C1 segment of cervical spinal cord (tissue), 14 donors: ENCODE measurements around the gene MEOX2.

Experiments
- DNase-seq, 14 donors: peaks; one replicate each; lab custom pipeline; 2025; lab: John Stamatoyannopoulos, UW

MEOX2 gene

DNA sequence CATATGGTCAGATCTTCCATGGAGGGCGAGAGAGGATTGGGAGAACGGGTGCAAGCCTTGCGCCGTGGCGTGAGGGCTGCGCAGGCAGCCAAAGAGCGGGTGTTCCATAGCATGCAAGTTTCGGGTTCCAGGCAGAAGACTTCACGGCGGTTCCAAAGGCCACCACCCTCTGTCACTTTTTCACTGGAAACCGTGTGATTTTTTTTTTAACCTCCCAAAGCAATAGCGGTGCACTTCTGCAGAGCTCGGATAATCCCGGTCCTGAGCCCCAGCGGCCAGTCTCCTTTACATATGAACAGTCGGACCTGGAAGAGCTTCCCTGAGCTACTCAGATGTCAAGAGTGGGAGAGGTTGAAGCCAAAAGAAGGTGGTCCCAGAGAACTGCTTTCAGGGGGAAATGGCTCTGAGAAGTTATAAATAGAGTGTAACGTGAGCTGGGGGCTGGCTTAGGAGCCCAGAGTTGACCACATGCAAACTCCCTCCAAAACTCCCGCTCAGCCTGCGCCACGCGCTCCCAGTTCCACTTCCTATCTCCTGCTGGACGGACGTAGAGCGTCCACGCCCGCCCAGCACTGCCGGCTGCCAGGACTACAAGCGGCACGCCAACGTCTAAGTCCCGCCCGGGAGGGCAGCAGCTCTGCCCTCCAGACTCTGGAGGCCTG is at the start of gene MEOX2:
Gene MEOX2 (minus strand): TSS at position 389 of the 662 bp plus-strand sequence. CDS start 281 bp downstream, at position 108.
- no peak for DNase-seq

DNA sequence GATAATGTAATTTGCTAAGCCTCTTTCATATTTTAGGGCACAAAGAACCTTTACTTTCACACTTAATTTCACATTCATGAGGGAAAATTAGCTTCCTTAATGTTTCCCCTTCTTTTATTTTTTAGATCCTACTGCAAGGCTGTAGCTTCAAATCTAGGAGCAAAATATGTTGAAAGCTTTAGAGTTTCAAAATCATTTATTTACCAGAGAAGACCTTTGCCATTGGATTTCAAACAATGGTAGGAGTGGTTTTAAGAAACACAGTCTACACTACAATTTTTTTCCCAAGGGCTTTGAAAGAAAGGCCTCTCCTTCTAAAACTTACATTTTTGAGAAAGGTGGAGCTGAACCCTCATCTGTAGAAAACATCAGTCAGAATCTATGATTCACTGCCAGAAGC is 43.3 kb upstream of the MEOX2 start:
- DNase-seq, result no peak

DNA sequence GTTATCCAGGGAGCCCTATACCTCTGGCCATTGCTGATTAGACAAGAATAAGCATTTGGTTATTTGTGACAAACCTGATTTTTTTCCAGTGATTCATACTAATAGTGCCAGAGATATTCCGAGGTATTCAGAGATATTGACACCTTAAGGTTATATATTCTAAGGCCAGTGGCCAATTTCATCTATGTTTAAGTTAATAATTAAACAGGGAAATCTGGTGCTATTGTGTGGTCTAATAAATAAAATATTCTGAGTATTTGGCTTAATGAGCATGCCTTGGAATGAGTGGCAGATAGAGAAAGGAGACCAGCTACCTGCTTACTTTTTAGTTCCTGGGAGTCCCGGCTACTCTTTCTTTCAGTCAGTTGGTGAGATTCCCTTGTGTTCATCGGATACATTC is 38.6 kb upstream of the MEOX2 start:
- DNase-seq, result no peak

- no peak for DNase-seq
These were observed 37.4 kb upstream of the MEOX2 start for GRCh38 chr7:15723841-15724240.

DNA sequence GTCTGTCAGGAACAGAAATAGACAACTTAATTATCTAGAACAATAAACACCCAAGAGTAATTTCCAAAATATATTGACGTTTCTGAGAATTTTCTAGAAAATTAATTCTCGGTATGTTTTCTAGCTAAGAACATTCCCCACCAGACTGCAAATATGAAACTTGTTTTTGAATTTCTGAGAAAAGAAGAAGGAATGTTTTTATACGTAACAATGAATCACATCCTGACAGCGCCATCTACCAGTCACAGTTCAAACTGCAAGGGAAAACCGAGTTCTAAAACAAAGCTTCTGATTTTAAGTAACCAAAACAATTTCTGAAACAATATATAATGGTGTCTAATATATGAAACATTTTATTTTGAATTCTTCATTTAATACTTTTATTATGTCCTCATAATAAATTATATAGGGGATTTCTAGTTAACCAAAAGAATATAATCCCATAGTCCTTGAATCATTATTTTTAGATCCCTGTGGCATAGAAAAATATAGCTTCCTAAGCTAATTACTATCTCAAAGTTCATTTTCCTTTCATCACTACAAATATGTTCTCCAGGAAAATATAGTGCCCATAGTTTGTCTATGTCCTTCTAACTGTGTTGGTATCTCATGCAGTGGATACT is 34.5 kb upstream of the MEOX2 start:
- no peak for DNase-seq

GRCh38 chr7:15719311-15719710 is 32.8 kb upstream of the MEOX2 start:
- no peak for DNase-seq

DNA sequence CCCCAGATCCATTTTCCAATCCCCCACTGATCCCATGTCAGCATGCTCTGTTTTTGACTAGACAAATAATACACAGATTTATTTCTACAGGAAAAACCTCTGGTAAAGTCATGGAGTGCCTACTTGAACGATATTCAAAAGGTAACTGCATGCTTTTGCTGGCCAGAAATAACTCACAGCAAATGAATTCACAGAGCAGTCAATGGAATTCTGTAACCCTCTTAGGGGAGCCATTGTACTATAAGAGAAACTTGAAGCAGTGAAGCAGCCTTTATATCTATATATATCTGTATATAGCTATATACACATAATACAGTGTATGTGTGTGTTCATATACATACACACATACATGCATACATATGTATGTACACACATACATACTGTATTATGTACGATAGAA is 29.0 kb upstream of the MEOX2 start:
- no peak for DNase-seq

DNA sequence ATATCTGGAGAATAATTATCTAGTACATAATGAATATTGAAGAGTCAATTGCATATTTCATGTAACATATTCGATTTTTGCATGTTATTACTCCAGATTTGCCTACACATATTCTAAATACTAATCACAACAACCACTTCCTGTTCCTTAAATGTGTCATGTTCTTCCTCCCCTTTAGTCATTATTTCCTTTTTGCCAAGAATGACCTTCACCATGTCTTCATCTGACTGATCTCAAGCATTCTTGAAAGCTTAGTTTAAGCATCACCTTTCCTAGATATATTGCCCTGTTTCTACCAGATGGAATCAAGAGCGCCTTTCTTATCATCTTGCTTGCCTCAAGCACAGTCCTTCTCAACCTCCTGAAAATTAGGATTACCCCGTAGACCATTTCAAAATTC is 23.5 kb upstream of the MEOX2 start:
- no peak for DNase-seq

DNA sequence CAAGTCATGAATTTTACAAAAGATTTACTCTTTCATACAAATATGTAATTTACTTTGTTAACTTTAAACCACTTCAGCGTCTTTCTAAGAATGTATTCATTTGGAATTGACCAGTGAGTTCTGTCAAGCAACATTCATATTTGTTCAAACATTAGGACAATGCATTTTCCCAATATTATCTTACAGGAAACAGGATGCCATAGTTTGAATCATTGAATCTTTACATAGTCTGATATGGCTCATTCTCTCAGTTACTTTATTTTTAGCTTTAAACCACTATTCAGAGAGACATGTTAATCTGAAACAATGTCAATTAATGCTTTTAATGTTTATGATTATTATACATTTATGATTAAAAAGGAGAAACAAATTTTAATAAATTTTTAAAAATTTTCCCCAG is 21.1 kb upstream of the MEOX2 start:
- DNase-seq, result no peak

DNA sequence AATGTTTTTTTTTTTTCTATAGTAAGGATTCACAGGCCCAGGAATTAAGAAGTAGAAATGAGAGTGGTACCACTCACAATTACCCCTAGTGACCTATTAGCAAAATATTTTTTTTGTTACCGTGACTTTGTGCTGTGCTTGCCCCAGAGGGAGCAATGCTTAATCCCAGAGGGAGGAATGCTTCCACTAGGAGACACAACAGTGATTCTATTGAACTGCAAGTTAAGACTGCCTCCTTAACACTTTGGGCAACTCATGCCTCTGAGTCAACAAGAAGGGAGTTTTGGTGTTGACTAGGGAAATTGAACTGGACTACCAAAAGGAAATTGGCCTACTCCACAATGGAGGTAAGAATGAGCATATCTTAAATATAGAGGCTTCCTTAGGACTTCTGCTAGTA is 17.2 kb upstream of the MEOX2 start:
- no peak for DNase-seq

- no peak for DNase-seq
These were observed 6.1 kb upstream of the MEOX2 start for GRCh38 chr7:15692501-15693020.

- no peak for DNase-seq
These were observed 2.4 kb upstream of the MEOX2 start for GRCh38 chr7:15688911-15689310.

DNA sequence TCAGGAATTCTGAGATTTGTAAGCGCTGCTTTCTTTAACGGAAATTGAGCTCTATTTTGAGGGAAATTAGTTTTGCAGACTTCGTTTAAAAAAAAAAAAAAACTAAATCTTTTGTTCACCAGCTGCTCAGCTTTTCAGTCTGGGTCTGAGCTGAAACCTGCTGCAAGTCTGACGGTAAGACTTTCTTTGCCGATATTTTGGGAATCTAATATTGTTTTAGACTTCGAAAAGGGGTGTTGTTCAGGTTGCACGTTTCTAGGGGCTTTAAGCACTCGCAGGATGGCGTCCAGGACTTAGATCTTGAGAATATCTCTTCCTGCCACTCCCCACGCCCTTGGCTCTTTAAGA is 1.8 kb upstream of the MEOX2 start:
- no peak for DNase-seq

GRCh38 chr7:15687546-15688278 is 1.2 kb upstream of the MEOX2 start:
- DNase-seq, result no peak

DNA sequence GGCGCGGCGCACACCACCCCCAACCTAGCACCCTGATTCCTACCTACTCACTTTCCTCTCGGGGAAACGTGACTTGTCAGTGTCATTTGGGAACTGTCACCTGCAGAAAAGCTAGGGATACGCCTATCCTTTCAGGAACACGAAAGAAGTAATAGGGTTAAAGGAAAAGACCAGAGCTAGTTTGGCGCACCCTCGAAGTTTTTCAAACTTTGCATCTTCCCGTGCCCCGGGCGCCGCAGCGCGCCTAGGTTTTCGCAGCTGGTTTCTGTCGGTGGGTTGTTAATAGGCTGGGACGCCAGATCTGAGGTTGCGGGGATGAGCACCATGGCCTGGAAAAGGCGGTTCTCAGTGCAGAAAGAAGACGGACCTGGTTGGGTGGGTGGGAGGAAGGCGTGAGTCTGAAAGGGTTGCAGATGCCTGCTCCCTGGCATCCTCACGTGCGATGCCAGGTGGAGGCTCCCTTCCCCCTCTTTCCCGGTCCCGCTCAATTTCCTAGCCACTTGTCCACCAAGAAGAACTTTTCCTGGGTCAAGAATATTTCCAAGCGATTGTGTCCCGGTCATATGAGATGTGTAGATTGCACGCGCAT is 568 bp upstream of the MEOX2 start:
- DNase-seq, result no peak

- no peak for DNase-seq
These were observed 857 bp downstream of the MEOX2 start for GRCh38 chr7:15685358-15686294.

- DNase-seq, result no peak
These were observed 1.6 kb downstream of the MEOX2 start for GRCh38 chr7:15684871-15685270.

DNA sequence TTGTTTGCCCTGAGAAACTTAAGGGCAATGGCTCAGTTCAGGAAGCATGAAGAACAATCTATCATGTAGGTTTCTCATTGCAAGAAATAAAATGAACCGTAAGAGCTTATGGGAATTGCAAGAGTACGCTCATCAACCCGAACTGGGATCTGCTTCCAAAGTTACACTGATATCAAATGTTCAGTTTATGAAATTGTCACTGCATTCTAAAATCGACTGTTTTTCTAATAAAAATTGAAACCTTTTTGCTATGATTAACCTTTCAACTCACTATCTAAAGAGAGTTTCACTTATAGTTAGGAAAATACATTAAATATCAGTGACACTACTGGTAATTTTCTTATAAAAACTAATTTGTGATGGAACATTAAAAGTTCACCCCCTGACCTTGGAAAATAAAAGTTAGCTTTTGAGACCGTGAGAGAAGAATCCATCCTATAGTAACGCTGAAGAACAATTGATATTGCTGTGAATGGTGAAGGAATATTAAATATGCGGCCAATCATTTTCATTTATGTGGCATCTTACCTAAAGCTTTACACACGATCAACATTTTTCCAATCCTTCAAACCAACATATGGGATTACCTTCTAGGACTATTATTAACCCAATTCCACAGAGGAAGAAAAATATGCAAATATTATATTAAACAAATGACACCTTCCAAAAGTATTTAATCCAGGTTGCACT is 2.2 kb downstream of the MEOX2 start:
- DNase-seq, result no peak

DNA sequence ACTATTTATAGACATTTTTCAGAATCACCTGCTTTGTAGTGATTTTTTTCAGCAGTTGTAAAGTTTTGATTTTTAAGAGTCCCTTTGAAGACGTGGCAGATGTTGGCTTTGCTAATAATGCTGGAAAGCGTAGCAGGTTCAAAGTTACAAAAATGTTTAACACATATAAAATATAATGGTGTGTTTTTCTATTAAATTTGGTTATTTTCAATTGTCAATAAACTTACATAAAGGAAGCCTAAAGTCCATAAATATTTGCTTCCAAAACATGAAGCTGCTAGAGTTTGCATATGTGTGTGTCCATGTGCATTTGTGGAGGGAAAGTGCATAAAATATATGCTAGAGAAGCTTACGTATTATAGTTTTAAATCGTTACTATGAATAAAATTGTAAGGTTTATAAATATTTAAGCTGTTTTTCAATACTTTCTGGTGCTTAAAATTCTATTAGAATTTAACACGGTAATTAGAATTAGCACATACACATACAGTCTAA is 3.7 kb downstream of the MEOX2 start:
- DNase-seq, result no peak

GRCh38 chr7:15682111-15682510 is 4.4 kb downstream of the MEOX2 start:
- DNase-seq, result no peak

- no peak for DNase-seq
These were observed 4.9 kb downstream of the MEOX2 start for GRCh38 chr7:15681631-15682030.
